Fibroblast of lung (primary cell): ENCODE results near the gene ZNF341. TPM values are rescaled to one million over a fixed set of nuclear protein-coding genes. Genes with fewer than 3 reads are reported as not detected.
"Not testable (repeated sequence)": the region's sequence is repeated elsewhere in the genome, so short reads cannot be mapped to it uniquely, and the experiment has no call there.

Experiments used
- DNase-seq, 2 donors: peaks; one replicate each; pipeline versions ENCODE4 v3.0.0 to v3.0.0-alpha.2; 2010; ENCODE audit warnings: low read depth in 2 of 2
- H2AFZ ChIP-seq: 2 replicates; pipeline ENCODE4 v1.5.1; 2012; ENCODE audit warnings: low read length, control low read depth, inconsistent platforms
- H3K27ac ChIP-seq: 2 replicates; pipeline ENCODE4 v1.5.1; 2011; ENCODE audit warnings: low read length, control low read depth; ENCODE audit not compliant: insufficient read depth
- H3K27me3 ChIP-seq: 2 replicates; pipeline ENCODE4 v1.5.1; 2011; ENCODE audit warnings: mild to moderate bottlenecking, low read length; ENCODE audit not compliant: control insufficient read depth, insufficient read depth
- H3K36me3 ChIP-seq: 2 replicates; pipeline ENCODE4 v1.5.1; 2011; ENCODE audit warnings: low read length; ENCODE audit not compliant: control insufficient read depth, insufficient read depth
- H3K4me1 ChIP-seq: 2 replicates; pipeline ENCODE4 v1.5.1; 2011; ENCODE audit warnings: low read length; ENCODE audit not compliant: control insufficient read depth, insufficient read depth; ENCODE audit errors: extremely low read depth
- H3K4me2 ChIP-seq: 2 replicates; pipeline ENCODE4 v1.5.1; 2011; ENCODE audit warnings: low read length, control low read depth; ENCODE audit not compliant: insufficient read depth; ENCODE audit errors: extremely low read depth
- H3K4me3 ChIP-seq, 4 experiments: fragments of 200-600 bp in 1 of 4; sonication (generic) in 1 of 4; replicated peaks in 1 of 4; 2 replicates each; pipeline ENCODE4 v1.5.1; 2011 to 2016; ENCODE audit warnings: low read length in 4 of 4, low read depth in 3 of 4, mild to moderate bottlenecking in 3 of 4, control low read depth in 2 of 4, inconsistent platforms in 1 of 4, mixed read lengths in 1 of 4; ENCODE audit not compliant: insufficient read depth in 1 of 4; ENCODE audit errors: control extremely low read depth in 1 of 4
- H3K79me2 ChIP-seq: 2 replicates; pipeline ENCODE4 v1.5.1; 2012; ENCODE audit warnings: mild to moderate bottlenecking, low read length, inconsistent platforms; ENCODE audit not compliant: control insufficient read depth, insufficient read depth
- H3K9ac ChIP-seq: 2 replicates; pipeline ENCODE4 v1.5.1; 2011; ENCODE audit warnings: mild to moderate bottlenecking, low read length, control low read depth; ENCODE audit not compliant: insufficient read depth
- H3K9me3 ChIP-seq: 2 replicates; pipeline ENCODE4 v1.5.1; 2012; ENCODE audit warnings: low read depth, low read length; ENCODE audit not compliant: control insufficient read depth, insufficient read depth
- H4K20me1 ChIP-seq: 2 replicates; pipeline ENCODE4 v1.5.1; 2011; ENCODE audit warnings: low read length; ENCODE audit not compliant: control insufficient read depth, insufficient read depth; ENCODE audit errors: extremely low read depth
- EZH2 ChIP-seq: IDR thresholded peaks from 2 replicates; pipeline ENCODE4 v1.5.1; 2012; ENCODE audit warnings: low read length, control low read depth, mild to moderate bottlenecking; ENCODE audit errors: missing control alignments
- polyA plus RNA-seq, 2 donors: library from polyadenylated mRNA; depleted of rRNA in 1 of 2; stranded (reverse) in 1 of 2; unstranded in 1 of 2; fragments of >200 nt; gene quantifications; 2 replicates each; pipeline ENCODE4 v1.2.1, GENCODE V29; 2011 to 2012; ENCODE audit warnings: missing spikeins in 1 of 2
- total RNA-seq: library from RNA; depleted of rRNA; stranded (reverse); fragments of >200 nt; gene quantifications from 2 replicates; pipeline ENCODE4 v1.2.1, GENCODE V29; 2014
- TF ChIP-seq, protein P1 (sequence below), 2 donors: IDR thresholded peaks in 1 of 2; conservative IDR thresholded peaks in 1 of 2; 1 replicate in 1 of 2; 2 replicates in 1 of 2; pipeline ENCODE4 v1.5.1; 2011 to 2012; ENCODE audit warnings: low read length in 2 of 2, control low read depth in 1 of 2, inconsistent platforms in 1 of 2, low read depth in 1 of 2, mild to moderate bottlenecking in 1 of 2

Gene ZNF341
- total and polyA plus RNA-seq, 2 donors (not counting 1 experiment from before 2014, with no cell fraction given), result 0.99 to 1.1 TPM

GRCh38 chr20:33791021-33791420 lies 59.2 kb downstream of the ZNF341 start:
- Histone ChIP-seq H3K4me2 (no peak overlapping the region), H3K79me2 (no peaks in the 10 kb centered on the region), H3K36me3 (peaks cover 3% of the 10 kb centered on the region), H3K4me1 (peaks cover 7% of the 10 kb centered on the region), H3K27me3 (no peaks in the 10 kb centered on the region), H3K9me3 (no peaks in the 10 kb centered on the region), H3K9ac (no peak overlapping the region), H4K20me1 (no peaks in the 10 kb centered on the region), H3K27ac (no peak overlapping the region), H3K4me3 (no peak overlapping the region), H2AFZ (no peak overlapping the region)
- TF ChIP-seq EZH2, result no peak
- TF ChIP-seq, protein P1, sequence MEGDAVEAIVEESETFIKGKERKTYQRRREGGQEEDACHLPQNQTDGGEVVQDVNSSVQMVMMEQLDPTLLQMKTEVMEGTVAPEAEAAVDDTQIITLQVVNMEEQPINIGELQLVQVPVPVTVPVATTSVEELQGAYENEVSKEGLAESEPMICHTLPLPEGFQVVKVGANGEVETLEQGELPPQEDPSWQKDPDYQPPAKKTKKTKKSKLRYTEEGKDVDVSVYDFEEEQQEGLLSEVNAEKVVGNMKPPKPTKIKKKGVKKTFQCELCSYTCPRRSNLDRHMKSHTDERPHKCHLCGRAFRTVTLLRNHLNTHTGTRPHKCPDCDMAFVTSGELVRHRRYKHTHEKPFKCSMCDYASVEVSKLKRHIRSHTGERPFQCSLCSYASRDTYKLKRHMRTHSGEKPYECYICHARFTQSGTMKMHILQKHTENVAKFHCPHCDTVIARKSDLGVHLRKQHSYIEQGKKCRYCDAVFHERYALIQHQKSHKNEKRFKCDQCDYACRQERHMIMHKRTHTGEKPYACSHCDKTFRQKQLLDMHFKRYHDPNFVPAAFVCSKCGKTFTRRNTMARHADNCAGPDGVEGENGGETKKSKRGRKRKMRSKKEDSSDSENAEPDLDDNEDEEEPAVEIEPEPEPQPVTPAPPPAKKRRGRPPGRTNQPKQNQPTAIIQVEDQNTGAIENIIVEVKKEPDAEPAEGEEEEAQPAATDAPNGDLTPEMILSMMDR (conservative IDR thresholded peaks at IDR 0.05 in 1 of 2, IDR thresholded peaks at IDR 0.05 in 1 of 2; ENCODE audit: low read depth in 1 of 2, low read length in 2 of 2), result no peak
- DNase-seq, result no peak

GRCh38 chr20:33791540-33791939 lies 59.7 kb downstream of the ZNF341 start:
- Histone ChIP-seq H3K4me2 (no peak overlapping the region), H3K27ac (no peak overlapping the region), H3K4me3 (no peak overlapping the region), H3K9me3 (no peaks in the 10 kb centered on the region), H4K20me1 (no peaks in the 10 kb centered on the region), H2AFZ (no peak overlapping the region), H3K79me2 (no peaks in the 10 kb centered on the region), H3K9ac (no peak overlapping the region), H3K36me3 (peaks cover 3% of the 10 kb centered on the region), H3K4me1 (peaks cover 7% of the 10 kb centered on the region), H3K27me3 (no peaks in the 10 kb centered on the region)
- TF ChIP-seq EZH2, result no peak
- TF ChIP-seq, protein P1 (conservative IDR thresholded peaks at IDR 0.05 in 1 of 2, IDR thresholded peaks at IDR 0.05 in 1 of 2; ENCODE audit: low read depth in 1 of 2, low read length in 2 of 2), result no peak
- DNase-seq, result no peak

- no peaks in the 10 kb centered on the region for H3K9me3 ChIP-seq
- no peak overlapping the region for H3K4me3 ChIP-seq
- H3K4me2 ChIP-seq, result no peak overlapping the region
- peaks cover 3% of the 10 kb centered on the region for H3K36me3 ChIP-seq
- DNase-seq, result peak; percentile 44 to 55
- no peak overlapping the region for H2AFZ ChIP-seq
- H3K27me3 ChIP-seq, result no peaks in the 10 kb centered on the region
- TF ChIP-seq, protein P1 (conservative IDR thresholded peaks at IDR 0.05 in 1 of 2, IDR thresholded peaks at IDR 0.05 in 1 of 2; ENCODE audit: low read depth in 1 of 2, low read length in 2 of 2), result peak; percentile 69 to 80
- TF ChIP-seq EZH2, result no peak
- no peak overlapping the region for H3K27ac ChIP-seq
- no peaks in the 10 kb centered on the region for H3K79me2 ChIP-seq
- H3K4me1 ChIP-seq, result peaks cover 7% of the 10 kb centered on the region
- no peak overlapping the region for H3K9ac ChIP-seq
- H4K20me1 ChIP-seq, result no peaks in the 10 kb centered on the region
These were observed 60.3 kb downstream of the ZNF341 start for GRCh38 chr20:33791959-33792597.

- not testable (repeated sequence) for H3K4me1 ChIP-seq, H2AFZ ChIP-seq, H4K20me1 ChIP-seq, H3K9ac ChIP-seq, H3K27me3 ChIP-seq, H3K79me2 ChIP-seq, H3K9me3 ChIP-seq, H3K4me2 ChIP-seq, H3K27ac ChIP-seq, DNase-seq, H3K36me3 ChIP-seq, H3K4me3 ChIP-seq
These were observed 60.8 kb downstream of the ZNF341 start for GRCh38 chr20:33792598-33792989.
